HepG2 (cell line): Measurements from ENCODE around the gene KNCN. TPM values are rescaled to one million over a fixed set of nuclear protein-coding genes. Genes with fewer than 3 reads are reported as not detected.

Experiments
- ATAC-seq: fragments of 200-7000 bp; cut with Tn5 transposase; 3 replicates; pipeline ENCODE4 v1.9.1; 2020; ENCODE audit warnings: mild to moderate bottlenecking, moderate library complexity
- BruUV-seq: library from RNA; stranded (reverse); fragments of 400-500 nt; replicated peaks from 2 replicates; lab custom pipeline; 2021; lab: Mats Ljungman, UMichigan
- CTCF ChIA-PET: fragments of 300-600 bp; formaldehyde crosslinking; extraction: SDS; loops from one replicate; lab custom pipeline; 2021; ENCODE audit warnings: low total read pairs, inconsistent platforms, low intra/inter-chr PET ratio; lab: Yijun Ruan, JAX
- POLR2A ChIA-PET: fragments of 350-600 bp; sonication (Branson Sonifier 250); formaldehyde crosslinking; loops from one replicate; lab custom pipeline; 2020; ENCODE audit warnings: antibody characterized with exemption, inconsistent platforms; lab: Yijun Ruan, JAX
- DNase-seq: peaks from one replicate; pipeline ENCODE4 v3.0.0-alpha.2; 2015; ENCODE audit warnings: low spot score
- FAIRE-seq: peaks from 3 replicates; lab custom pipeline; 2011; peaks lifted over from hg19 to GRCh38; lab: Jason Lieb, UNC
- H2AFZ ChIP-seq: one replicate; pipeline ENCODE4 v1.6.1; 2011; ENCODE audit warnings: low read length, inconsistent platforms
- H3K27ac ChIP-seq: fragments of 300-600 bp; 3 replicates; pipeline ENCODE4 v1.8.0; 2011; ENCODE audit warnings: mixed run types, mild to moderate bottlenecking, mixed read lengths, low read length, inconsistent platforms; ENCODE audit not compliant: insufficient read depth; ENCODE audit errors: extremely low read length
- H3K27me3 ChIP-seq, 2 experiments: fragments of 200-600 bp in 1 of 2; 2 replicates in 1 of 2; 3 replicates in 1 of 2; pipeline versions ENCODE4 v1.6.0 to v1.8.0; 2011; ENCODE audit warnings: low read length in 2 of 2, mild to moderate bottlenecking in 2 of 2, moderate library complexity in 2 of 2, inconsistent platforms in 1 of 2; ENCODE audit not compliant: insufficient read depth in 2 of 2, control insufficient read depth in 1 of 2
- H3K36me3 ChIP-seq, 2 experiments: fragments of 200-600 bp in 1 of 2; replicated peaks in 1 of 2; 2 replicates in 1 of 2; 3 replicates in 1 of 2; pipeline versions ENCODE4 v1.5.1 to v1.8.0; 2011; ENCODE audit warnings: low read length in 2 of 2, inconsistent platforms in 1 of 2; ENCODE audit not compliant: insufficient read depth in 2 of 2, control insufficient read depth in 1 of 2
- H3K4me1 ChIP-seq: 2 replicates; pipeline ENCODE4 v1.5.1; 2012; ENCODE audit warnings: low read length, inconsistent platforms; ENCODE audit not compliant: insufficient read depth
- H3K4me2 ChIP-seq: 2 replicates; pipeline ENCODE4 v1.6.0; 2011; ENCODE audit warnings: low read depth, low read length, inconsistent platforms
- H3K4me3 ChIP-seq, 3 experiments: fragments of 200-600 bp in 1 of 3; sonication (generic), shearing (Covaris generic) in 1 of 3; replicated peaks in 1 of 3; 2 replicates each; pipeline ENCODE4 v1.5.1; 2011 to 2016; ENCODE audit warnings: low read length in 3 of 3, inconsistent platforms in 2 of 3, low read depth in 2 of 3, mild to moderate bottlenecking in 2 of 3, control low read depth in 1 of 3, mixed read lengths in 1 of 3; ENCODE audit not compliant: insufficient read depth in 1 of 3
- H3K79me2 ChIP-seq: one replicate; pipeline ENCODE4 v1.6.1; 2011; ENCODE audit warnings: low read length, inconsistent platforms; ENCODE audit not compliant: insufficient read depth
- H3K9ac ChIP-seq: 2 replicates; pipeline ENCODE4 v1.6.0; 2011; ENCODE audit warnings: mild to moderate bottlenecking, low read depth, low read length, inconsistent platforms; ENCODE audit not compliant: insufficient read depth
- H3K9me3 ChIP-seq: 2 replicates; pipeline ENCODE4 v1.5.1; 2012; ENCODE audit warnings: mild to moderate bottlenecking, low read length
- H4K20me1 ChIP-seq: 2 replicates; pipeline ENCODE4 v1.6.0; 2011; ENCODE audit warnings: inconsistent platforms, mild to moderate bottlenecking, low read length, moderate library complexity; ENCODE audit not compliant: insufficient read depth
- ATF1 ChIP-seq: IDR thresholded peaks from 2 replicates; pipeline ENCODE4 v1.6.1; 2016; ENCODE audit warnings: mild to moderate bottlenecking, control low read depth
- BORCS8-MEF2B ChIP-seq: sonication (generic); formaldehyde crosslinking; IDR thresholded peaks from 2 replicates; pipeline ENCODE4 v1.8.0; 2022; ENCODE audit warnings: mild to moderate bottlenecking, missing genetic modification reagents
- GPBP1L1 ChIP-seq: sonication (generic); formaldehyde crosslinking; IDR thresholded peaks from 2 replicates; pipeline ENCODE4 v1.5.0; 2020; ENCODE audit warnings: mild to moderate bottlenecking, missing genetic modification reagents
- IKZF5 ChIP-seq: IDR thresholded peaks from 2 replicates; pipeline ENCODE4 v1.6.1; 2018; ENCODE audit warnings: missing genetic modification reagents, mild to moderate bottlenecking, missing compliant biosample characterization
- PAXIP1 ChIP-seq: sonication (generic); formaldehyde crosslinking; conservative IDR thresholded peaks from 2 replicates; pipeline ENCODE4 v1.4.0; 2020; ENCODE audit warnings: mild to moderate bottlenecking, missing genetic modification reagents, moderate library complexity
- RAD51 ChIP-seq: fragments of 450-650 bp; IDR thresholded peaks from 2 replicates; pipeline ENCODE4 v1.6.1; 2016; ENCODE audit warnings: borderline replicate concordance
- SIN3A ChIP-seq: IDR thresholded peaks from 2 replicates; pipeline ENCODE4 v1.6.1; 2011; ENCODE audit warnings: low read depth, mild to moderate bottlenecking, control low read depth, low read length, borderline replicate concordance
- ZBTB37 ChIP-seq: sonication (generic); formaldehyde crosslinking; IDR thresholded peaks from 2 replicates; pipeline ENCODE4 v1.4.0; 2020; ENCODE audit warnings: mild to moderate bottlenecking, missing genetic modification reagents
- ZFP82 ChIP-seq: sonication (generic); formaldehyde crosslinking; IDR thresholded peaks from 2 replicates; pipeline ENCODE4 v1.5.1; 2020; ENCODE audit warnings: mild to moderate bottlenecking, missing genetic modification reagents, borderline replicate concordance
- ZNF124 ChIP-seq: sonication (generic); formaldehyde crosslinking; IDR thresholded peaks from 2 replicates; pipeline ENCODE4 v1.4.0; 2020; ENCODE audit warnings: missing genetic modification reagents
- ZNF546 ChIP-seq: sonication (generic); formaldehyde crosslinking; conservative IDR thresholded peaks from 2 replicates; pipeline ENCODE4 v1.8.1; 2023; ENCODE audit warnings: mild to moderate bottlenecking, missing genetic modification reagents
- ZNF569 ChIP-seq: sonication (generic); formaldehyde crosslinking; IDR thresholded peaks from 2 replicates; pipeline ENCODE4 v1.5.0; 2020; ENCODE audit warnings: mild to moderate bottlenecking, missing genetic modification reagents, moderate library complexity, borderline replicate concordance
- ZNF776 ChIP-seq: sonication (generic); formaldehyde crosslinking; IDR thresholded peaks from 2 replicates; pipeline ENCODE4 v1.4.0; 2020; ENCODE audit warnings: mild to moderate bottlenecking, missing genetic modification reagents
- WGBS: methylation state at CpG from one replicate; pipeline ENCODE4 v1.1.6; 2017; ENCODE audit warnings: low lambda C conversion rate; 5-methylcytosine and 5-hydroxymethylcytosine counted together
- in situ Hi-C: cut with HindIII; loops from 2 replicates; pipeline ENCODE4 v1.10.0; 2017; ENCODE audit warnings: low pct_unique_long_range_greater_than_20kb; ENCODE audit not compliant: extremely low pct_ligation_motif_present
- intact Hi-C: fragments of 100-400 bp; cut with micrococcal nuclease; formaldehyde crosslinking; loops from one replicate; pipeline ENCODE4 v1.10.0; 2022; ENCODE audit not compliant: unreplicated experiment
- polyA plus RNA-seq, 8 experiments: library from polyadenylated mRNA; depleted of rRNA in 3 of 8; stranded (reverse) in 7 of 8; unstranded in 1 of 8; fragments of >200 nt; fragmentation: Illumina TruSeq in 4 of 8; extraction: Trizol in 4 of 8; gene quantifications; 2 replicates each; pipeline versions ENCODE4 v1.2.1 to v1.2.3, GENCODE V29; 2011 to 2016; ENCODE audit warnings: low read depth in 4 of 8, missing spikeins in 1 of 8, mixed read lengths in 1 of 8; ENCODE audit not compliant: insufficient read depth in 1 of 8
- total RNA-seq, 5 experiments: library from RNA; depleted of rRNA; stranded (reverse); fragments of >200 nt; fragmentation: Illumina TruSeq; extraction: Trizol; gene quantifications; 2 replicates each; pipeline ENCODE4 v1.2.3, GENCODE V29; 2016; ENCODE audit warnings: low read depth in 1 of 5

Gene KNCN
- total and polyA plus RNA-seq, 2 of the 13 experiments (the other 11 are each of a cell fraction or from before 2014, with no cell fraction given), result not detected

GRCh38 chr1:46596846-46597245, 45.4 kb upstream of the KNCN start:
- no TSS peak for BruUV-seq
- 100% methylated on average over 3 of the region's 3 CpGs for WGBS
- Histone ChIP-seq H3K9me3 (no peaks in the 10 kb centered on the region), H3K4me2 (no peak overlapping the region), H3K4me3 (no peak overlapping the region), H3K79me2 (no peaks in the 10 kb centered on the region), H3K9ac (no peak overlapping the region), H3K27ac (no peak overlapping the region), H3K27me3 (no peaks in the 10 kb centered on the region), H3K36me3 (peaks cover 3 to 20% of the 10 kb centered on the region in 2 experiments; a peak in 3 of 5 replicates), H3K4me1 (peaks cover 15% of the 10 kb centered on the region), H4K20me1 (no peaks in the 10 kb centered on the region), H2AFZ (no peak overlapping the region)
- ATAC-seq (no peak), FAIRE-seq (no peak), DNase-seq (no peak)
- CTCF ChIA-PET, result no interaction called here
- intact Hi-C loops, result no loop called here
- POLR2A ChIA-PET, result no interaction called here
- in situ Hi-C loops, result no loop called here
- no peak for TF ChIP-seq RAD51
- TF ChIP-seq GPBP1L1 (CRISPR knock-in tag), result no peak
- no peak for TF ChIP-seq ZNF546 (CRISPR knock-in tag)
- no peak for TF ChIP-seq PAXIP1 (CRISPR knock-in tag)
- TF ChIP-seq ZFP82 (CRISPR knock-in tag), result no peak
- no peak for TF ChIP-seq ZBTB37
- no peak for TF ChIP-seq ZNF124
- TF ChIP-seq ZNF776 (CRISPR knock-in tag), result no peak
- TF ChIP-seq BORCS8-MEF2B (CRISPR knock-in tag), result no peak
- TF ChIP-seq ZNF569 (CRISPR knock-in tag), result no peak
- no peak for TF ChIP-seq SIN3A
- TF ChIP-seq ATF1 (CRISPR knock-in tag), result no peak
- no peak for TF ChIP-seq IKZF5 (CRISPR knock-in tag)
